ENCODE measurements around the gene ZNF317.

Gene ZNF317

DNA sequence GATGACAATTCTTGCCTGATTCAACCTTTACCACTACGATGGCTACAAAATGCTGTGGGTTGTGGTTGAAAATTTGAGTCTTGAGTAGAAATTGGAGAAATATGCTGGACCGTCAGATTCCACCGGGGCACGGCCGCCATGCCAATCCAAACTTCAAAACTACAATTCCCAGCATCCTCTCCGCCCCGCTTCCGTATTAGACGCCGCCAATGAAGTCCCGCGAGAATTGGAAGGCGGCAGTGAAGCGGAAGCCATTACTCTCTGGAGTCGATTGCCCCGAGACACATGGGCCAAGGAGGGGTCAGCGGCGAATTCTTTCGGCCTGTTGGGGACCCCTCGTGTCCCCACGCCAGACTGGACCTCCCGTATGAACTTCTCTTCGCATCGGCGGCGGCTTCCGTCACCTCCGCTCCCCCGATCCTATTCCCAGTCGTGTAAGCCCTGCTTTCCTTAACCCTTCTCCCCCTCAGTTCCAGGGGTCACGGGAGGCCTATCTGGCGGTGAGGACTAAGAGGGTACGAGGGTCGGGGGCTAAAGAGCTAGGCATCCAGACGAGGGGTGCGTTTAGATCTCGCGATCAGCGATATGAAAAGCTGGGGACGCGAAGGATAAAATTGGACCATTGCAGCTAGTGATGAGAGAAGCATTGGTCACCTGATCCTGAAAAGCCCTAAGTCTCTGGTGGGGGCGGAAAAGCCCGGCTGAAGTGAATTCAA lies at the start of gene ZNF317:
TSS of gene ZNF317 (plus strand) at position 239 of the 716 bp plus-strand sequence. CDS start 15,620 bp downstream, outside the sequence.
- DNase-seq, result peak; percentile 60

DNA sequence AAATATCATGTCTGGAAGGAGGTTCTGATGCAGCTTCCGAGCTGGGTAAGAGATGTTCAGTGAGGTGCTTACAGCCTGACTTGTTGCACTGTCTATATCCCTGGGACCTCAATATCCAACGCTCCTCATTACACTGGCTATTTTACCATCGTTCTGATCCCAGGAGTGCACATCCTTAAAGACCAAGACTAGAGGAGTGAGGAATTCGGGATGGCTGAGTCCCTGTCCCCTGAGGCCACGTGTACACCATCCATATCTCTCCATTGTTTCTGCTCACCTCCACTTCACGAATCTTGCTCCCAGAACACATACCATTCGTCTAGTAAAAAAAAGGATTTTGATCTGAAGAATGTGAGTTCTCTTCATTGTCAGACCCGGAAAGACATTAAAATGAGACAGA lies 32.8 kb upstream of the ZNF317 start, which contains the start of gene OR7G2:
TSS of gene OR7G2 (minus strand) at position 101 of the 400 bp plus-strand sequence. CDS start 4,232 bp downstream, outside the sequence.
- no peak for DNase-seq

DNA sequence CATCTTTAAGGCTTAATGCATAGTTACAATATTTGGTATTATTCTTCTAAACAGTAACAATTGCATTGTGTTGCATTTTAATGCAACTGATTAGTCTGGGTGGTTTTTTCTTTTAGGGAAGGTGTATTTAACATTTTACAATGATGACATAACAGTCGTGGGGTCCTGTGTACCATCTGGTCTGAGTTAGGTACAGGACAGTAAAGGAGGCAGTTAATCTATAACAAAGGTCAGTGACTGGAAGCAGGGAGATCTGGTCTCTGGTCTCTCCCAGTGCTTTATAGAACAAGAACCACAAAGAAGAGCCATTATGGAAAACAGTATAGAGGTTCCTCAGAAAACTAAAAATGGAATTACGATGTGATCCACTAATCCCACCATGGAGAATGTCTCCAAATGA lies 30.2 kb upstream of the ZNF317 start:
- no peak for DNase-seq

DNA sequence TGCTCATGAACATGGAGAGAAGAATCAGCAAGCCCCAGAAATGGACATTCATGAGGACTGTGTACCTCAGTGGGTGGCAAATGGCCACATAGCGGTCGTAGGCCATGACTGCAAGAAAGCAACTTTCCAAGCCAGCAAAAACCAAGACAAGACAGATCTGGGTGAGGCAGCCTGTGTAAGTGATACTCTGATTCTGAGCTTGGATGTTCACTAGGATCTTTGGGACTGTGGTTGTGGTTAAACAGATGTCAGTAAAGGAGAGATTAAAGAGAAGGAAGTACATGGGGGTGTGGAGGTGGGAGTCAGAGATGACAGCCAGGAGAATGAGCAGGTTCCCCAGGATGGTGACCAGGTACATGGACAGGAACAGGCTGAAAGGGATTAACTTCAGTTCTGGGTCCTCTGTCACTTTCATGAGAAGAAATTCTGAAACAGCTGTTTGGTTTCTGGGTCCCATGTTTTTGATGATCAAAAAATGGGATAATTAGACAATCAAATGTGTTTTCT lies 24.8 kb upstream of the ZNF317 start, which contains the start of gene OR7G1:
TSS of gene OR7G1 (minus strand) at position 457 of the 507 bp plus-strand sequence. CDS start at position 457, 0 bp downstream.
- no peak for DNase-seq

DNA sequence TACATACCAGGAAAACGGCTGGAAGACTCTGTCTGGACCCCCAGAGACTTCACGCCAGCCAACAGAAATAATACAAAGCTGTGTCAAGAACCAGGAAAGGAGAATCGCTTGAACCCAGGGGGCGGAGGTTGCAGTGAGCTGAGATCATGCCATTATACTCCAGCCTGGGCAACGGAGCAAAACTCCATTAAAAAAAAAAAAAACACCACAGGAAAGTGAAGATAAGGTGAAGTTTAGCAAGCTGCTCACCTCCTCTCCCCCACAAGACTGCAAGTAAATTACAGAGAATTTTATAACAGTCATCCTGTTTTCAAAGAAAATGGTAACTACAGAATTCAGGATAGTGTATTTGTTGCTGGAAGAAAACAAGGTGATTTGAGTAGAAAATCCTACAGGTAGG lies 23.6 kb upstream of the ZNF317 start:
- no peak for DNase-seq

DNA sequence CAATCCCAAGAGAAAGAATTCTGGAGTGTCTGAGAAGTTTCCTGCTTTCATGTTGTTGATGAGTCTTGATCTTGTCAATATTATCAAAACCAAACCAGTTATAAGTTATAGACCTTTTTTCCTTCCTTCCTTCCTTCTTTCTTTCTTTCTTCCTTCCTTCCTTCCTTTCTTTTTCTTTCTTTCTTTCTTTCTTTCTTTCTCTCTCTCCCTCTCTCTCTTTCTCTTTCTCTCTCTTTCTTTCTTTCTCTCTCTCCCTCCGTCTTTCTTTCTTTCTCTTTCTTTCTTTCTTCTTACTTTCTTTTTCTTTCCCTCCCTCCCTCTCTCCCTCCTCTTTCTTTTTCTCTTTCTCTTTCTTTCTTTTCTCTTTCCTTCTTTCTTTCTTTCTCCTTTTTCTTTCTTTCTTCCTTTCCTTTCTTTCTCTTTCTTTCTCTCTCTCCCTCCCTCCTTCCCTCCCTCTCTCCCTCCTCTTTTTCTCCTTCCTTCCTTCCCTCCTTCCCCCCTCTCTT lies 13.2 kb upstream of the ZNF317 start, which contains the start of gene OR7G3:
TSS of gene OR7G3 (minus strand) at position 51 of the 506 bp plus-strand sequence. CDS start at position 51, 0 bp downstream.
- no peak for DNase-seq

DNA sequence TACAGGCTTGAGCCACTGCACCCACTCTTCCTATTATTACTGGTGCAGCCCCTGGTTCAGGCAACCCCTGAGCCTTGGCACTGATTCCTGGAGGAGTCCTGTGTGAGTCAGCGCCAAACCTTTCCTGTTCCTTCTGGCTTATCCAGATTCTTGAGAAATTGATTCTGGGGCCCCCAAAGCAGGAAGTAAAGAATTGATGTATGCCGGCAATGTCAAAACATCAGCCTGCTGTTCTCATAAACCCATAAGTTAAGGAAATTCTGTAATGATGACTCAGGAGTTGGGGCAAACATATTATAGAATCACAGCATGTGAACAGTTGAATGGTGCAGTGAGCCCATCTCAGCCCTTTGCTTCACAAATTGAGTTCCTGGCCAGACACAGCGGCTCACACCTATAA lies 12.0 kb upstream of the ZNF317 start:
- peak; percentile 42 for DNase-seq

DNA sequence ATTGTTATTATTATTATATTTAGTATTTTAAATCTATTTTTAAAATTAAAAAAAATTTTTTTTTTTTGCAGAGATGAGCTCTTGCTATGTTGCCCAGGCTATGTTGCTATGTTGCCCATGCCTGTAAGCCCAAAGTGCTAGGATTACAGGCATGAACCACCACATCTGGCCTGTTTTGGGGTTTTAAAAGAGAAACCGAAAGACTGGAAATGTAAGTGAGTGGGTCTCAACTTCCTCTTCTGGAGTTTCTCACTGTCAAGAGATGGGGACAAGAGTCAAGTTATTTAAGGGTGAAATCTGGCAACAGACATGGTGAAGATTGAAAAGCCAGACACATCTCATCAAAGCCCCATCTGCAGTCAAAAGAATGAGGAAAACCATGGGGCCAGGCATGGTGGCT lies 9.2 kb upstream of the ZNF317 start:
- DNase-seq, result no peak

DNA sequence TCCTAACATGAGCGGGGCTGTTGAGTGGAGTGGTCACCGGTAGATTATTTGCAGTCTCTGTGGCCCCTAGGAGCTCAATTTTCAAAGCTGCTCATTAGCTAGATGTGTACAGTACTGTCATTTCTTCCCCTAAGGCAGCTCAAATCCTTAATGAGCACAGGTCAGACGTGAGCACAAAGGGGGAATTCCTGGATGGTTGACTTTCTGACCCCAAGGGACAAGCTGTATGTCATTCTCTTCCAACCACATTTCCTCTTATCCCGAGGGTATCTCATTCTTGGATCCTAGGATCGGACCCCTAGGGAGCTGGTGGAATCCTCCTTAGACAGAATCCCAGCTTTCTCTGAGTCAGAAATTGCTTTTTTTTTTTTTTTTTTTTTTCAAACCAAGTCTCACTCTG lies 7.8 kb upstream of the ZNF317 start:
- peak; percentile 49 for DNase-seq

DNA sequence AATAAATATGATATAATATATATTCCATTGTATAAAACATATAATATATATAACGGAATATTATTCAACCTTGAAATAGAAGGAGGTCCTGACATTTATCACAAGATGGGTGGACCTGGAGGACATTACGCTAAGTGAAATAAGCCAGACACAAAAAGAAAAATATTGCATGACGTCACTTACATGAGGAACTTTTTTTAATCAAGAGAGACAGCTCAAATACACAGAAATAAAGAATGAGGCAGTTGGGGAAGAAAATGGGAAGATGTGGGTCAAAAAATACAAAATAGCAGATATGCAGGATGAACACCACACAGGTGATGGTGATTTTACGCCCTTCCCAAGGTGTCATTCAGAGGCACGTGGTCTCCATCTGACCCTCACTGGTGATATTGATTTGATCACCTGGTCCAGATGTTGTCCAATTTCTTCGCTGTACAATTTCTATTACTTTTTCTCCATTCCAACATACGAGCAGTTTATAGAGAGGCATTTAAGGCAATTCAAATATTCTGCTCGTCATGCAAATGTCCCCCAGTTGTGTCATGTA lies 513 bp upstream of the ZNF317 start:
- DNase-seq, result no peak

DNA sequence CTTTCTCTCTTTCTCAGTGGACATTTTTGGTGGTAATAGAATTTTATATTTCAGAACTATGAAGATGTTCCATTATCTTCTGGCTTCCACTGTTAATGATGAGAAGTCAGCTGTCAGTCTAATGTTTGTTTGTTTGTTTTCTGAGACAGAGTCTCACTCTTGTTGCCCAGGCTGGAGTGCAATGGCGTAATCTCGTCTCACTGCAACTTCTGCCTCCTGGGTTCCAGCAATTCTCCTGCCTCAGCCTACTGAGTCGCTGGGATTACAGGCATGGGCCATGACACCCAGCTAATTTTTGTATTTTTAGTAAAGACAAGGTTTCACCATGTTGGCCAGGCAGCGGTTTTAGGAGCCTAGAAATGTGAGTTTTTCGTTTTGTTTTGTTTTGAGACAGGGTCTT lies 4.7 kb downstream of the ZNF317 start:
- no peak for DNase-seq

DNA sequence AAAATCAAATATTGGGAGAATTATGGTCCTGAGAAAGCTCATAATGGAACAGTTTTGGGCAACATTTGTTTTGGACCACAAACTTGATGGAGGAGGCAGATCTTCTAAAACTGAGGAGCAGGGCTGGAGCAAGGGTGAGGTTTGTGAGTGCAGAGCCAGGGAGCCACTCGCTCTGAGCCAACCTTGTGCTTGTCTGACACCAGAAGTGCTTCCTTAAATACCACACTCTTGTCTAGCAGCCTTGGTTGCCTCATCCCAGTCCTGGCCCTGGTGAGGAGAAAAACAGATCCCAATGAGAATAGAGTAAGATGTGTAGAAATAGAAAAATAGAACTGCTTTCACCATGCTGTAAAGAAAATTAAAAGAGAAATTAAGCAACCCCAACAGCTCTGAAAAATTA lies 6.7 kb downstream of the ZNF317 start:
- no peak for DNase-seq

DNA sequence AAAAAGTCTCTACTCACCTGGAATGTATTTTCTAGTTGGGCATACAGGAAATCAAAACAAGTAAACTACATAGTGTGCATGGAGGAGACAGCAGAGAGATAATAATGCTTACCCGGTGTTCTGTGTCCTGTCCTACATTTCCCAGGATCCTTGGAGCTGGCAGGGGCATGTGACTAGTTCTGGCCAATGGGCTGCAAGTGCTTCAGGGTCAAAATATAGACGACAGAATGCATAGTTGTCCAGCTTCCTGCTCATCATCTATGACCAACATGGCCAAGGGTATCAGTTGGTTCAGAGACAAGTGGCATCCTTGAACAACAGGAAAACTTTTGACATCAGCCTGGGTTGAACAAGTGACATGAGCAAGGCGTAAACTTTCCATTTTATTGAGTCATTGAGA lies 8.5 kb downstream of the ZNF317 start:
- no peak for DNase-seq

DNA sequence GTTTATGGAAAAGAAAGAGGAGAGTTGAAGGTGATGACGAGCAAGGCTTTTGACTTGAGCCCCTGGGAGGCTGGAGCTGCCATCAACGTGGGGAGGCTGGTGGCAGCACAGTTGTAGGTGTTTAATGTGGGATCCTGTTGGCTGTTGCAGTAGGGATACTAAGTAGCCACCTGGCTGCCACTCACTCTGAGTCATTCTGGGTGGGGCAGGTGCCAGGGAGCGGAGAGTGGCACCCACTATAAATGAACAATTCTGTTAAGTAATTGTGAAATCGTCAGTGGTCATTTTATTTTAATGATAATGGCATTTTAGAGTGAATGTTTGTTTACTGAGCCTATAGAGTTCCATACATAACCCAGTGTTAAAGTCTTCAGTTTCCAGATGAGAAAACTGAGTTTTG lies 9.8 kb downstream of the ZNF317 start:
- DNase-seq, result no peak

DNA sequence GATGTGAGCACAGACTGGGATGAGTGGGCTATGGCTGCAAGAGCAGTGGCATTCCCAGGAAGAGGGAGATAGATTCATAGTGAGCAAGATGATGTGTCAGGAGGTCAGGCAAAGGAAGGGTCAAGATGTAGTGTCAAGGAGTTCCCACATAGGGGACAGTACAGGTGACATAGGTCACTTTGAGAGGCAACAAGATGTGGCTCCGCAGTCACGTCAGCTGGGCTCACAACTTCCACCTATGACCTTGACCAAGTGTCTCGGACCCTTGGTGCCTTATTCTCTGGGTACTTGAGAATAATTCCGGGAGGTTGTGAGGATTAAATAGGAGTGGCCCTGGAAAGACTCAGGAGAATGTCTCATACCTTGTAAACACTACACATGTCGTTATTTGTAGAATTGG lies 10.5 kb downstream of the ZNF317 start:
- DNase-seq, result no peak

DNA sequence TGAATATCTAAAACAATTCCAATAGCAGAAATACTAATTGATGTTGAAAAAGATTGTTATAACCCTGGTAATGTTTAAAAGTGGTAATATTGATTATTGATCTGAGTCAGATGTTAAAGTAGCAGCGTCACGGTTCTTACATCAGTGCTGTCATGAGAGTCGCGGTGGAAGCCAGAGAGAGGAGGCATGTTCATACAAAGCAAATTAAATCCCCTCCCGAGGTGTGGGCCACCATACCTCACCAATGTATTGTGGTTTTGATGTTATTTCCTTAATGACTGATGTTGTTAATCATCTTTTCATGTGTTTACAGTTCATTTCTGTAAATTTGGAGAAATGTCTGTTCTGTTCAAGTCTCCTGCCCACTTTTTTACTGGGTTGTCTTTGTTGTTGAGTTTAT lies 11.2 kb downstream of the ZNF317 start:
- no peak for DNase-seq

DNA sequence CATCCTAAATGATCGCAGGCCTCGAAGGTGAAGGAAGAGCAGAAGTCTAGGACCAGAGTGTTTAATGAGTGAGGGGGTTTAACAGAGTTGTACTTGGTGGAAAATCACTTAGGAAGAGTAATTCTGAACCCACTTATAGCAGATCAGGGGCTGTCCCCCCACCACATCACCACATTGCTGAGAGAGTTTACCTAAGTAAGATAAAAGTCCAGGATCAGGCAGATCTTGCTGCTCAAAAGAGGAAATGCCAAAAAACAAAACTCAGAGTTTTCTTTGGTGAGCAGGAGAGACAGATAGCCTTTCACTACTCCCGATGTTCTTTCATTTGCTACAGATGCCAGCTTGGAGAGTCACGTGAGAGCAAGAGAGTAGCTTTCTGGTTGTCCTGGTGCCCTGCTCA lies 15.4 kb downstream of the ZNF317 start:
- no peak for DNase-seq

DNA sequence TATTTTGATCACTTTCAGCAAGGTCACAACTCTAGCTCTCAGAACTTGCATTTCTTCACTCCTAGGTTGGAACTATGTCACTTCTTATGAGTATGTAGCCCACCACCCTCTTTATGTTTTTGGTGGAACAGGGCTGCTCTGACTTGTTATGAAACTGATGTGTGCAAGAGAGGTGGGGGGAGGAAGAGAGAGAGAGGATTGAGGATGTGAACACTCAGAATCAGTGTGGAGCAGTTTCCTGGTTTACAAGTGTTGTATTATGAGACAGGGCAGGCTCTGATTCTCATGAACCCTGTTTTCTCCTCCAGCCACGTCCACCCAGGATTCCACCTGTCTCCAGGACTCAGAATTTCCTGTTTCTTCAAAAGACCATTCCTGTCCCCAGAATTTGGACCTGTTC lies 16.1 kb downstream of the ZNF317 start:
- DNase-seq, result no peak

DNA sequence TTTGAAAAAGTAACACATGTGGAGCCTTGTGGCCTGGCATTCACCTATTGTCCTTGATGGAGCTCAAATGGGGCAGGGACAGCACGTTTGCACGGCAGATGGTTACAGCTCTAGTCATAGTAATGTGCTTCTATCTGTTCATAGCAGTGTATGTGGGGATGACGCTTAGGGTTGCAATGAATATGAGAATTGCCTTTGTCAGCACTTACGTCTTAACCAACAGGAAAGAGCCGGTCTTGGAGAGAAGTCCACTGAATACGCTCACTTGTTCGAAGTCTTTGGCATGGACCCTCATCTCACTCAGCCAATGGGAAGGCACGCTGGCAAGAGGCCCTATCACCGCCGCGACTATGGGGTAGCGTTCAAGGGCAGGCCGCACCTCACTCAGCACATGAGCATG lies 19.7 kb downstream of the ZNF317 start:
- DNase-seq, result no peak

DNA sequence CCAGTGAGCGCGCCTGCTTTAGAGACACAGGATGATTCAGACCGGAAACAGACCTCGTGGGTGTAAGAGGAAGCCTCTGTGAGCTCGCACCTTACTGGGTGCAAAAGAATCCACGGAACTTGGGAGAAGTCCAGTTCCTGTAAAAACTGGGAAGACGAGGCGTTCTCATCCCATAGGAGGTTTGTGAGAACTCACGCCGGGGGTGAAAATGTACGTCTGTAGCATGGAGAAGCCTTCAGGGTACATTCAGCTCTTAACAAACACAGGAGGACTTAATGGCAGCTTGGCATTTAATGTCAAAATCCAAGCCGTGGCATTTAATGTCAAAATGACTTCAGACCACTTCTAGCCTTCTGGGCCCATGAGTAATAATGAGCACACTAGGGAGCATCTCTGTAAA lies 21.2 kb downstream of the ZNF317 start:
- no peak for DNase-seq

DNA sequence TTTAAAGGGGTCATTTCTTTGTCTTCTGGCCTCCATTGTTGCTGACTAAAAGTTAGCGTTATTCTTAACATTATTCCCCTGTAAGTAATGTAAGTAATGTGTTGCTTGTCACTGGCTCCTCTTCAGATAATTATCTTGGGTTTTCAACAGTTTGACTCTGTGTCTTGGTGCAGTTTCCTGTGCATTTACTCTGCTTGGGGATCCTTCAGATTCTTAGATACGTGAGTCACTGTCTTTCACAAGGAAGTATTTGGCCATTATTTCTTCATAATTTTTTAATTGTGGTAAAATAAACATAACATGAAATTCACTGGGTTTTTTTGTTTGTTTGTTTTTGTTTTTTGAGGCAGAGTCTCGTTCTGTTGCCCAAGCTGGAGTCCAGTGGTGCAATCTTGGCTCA lies 25.1 kb downstream of the ZNF317 start:
- no peak for DNase-seq

DNA sequence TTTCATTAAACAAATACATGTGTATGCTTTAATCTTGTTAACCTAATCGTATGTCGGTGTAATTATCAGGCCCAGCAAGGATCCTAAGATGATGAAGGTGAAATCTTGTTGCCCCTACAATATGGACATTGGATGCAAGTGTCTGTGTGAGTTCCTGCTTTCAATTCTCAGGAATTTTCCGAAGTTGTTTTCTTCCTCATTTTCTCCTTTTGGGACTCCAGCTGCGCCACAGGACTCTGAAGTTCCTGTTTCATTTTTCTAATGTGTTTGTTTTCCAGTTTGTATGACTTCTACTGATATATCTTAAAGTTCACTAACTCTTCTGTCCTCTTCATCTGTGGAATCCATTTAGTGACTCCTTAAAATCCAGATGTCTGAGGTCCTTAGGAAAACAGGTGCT lies 26.6 kb downstream of the ZNF317 start:
- DNase-seq, result no peak

DNA sequence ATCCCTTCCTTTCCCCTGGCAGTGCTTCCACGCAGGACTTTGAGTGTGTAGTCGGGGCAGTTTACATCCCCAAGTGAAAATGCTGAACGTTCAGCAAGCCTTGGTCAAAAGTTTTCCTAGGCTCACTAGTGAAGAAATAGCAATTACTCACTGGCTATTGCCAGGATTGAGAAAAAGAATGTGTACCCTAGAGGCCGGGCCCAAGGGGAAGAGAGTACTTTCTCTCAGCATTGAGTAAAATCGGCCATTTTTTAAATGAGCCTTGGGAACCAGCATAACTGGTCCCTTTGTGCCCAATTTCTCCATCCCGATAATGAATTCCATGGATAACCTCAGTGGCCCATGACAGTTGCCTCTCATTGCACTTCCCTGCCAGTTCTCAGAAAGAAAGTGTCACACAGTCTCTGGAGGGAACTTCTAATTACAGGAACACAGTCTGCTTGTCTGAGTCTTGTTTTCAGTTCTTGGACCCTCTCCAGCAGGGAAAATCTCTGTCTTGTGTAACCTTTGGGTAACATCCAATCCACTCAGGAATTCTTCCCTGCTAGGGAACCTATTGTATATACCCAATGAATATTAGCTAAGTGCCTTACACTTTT lies 31.3 kb downstream of the ZNF317 start:
- no peak for DNase-seq

DNA sequence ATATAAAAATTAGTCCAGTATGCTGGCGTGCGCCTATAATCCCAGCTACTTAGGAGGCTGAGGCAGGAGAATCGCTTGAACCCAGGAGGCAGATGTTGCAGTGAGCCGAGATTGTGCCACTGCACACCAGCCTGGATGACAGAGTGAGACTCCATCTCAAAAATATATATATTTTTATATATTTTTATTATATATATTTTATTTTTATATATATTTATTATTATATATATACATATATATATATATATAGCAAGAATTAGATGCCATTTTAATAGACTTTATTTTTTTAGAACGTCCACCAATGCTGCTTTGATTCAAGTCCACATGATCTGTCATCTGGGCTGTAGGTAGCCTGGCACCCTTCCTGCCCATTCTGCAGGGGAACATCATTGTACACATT lies 35.1 kb downstream of the ZNF317 start:
- no peak for DNase-seq
